HepG2 (cell line): ENCODE results near the gene LOXL3. TPM values are rescaled to one million over a fixed set of nuclear protein-coding genes. Genes with fewer than 3 reads are reported as not detected.

Experiments used
- ATAC-seq: fragments of 200-7000 bp; cut with Tn5 transposase; 3 replicates; pipeline ENCODE4 v1.9.1; 2020; ENCODE audit warnings: mild to moderate bottlenecking, moderate library complexity
- BruUV-seq: library from RNA; stranded (reverse); fragments of 400-500 nt; replicated peaks from 2 replicates; lab custom pipeline; 2021; lab: Mats Ljungman, UMichigan
- CTCF ChIA-PET: fragments of 300-600 bp; formaldehyde crosslinking; extraction: SDS; loops from one replicate; lab custom pipeline; 2021; ENCODE audit warnings: low total read pairs, inconsistent platforms, low intra/inter-chr PET ratio; lab: Yijun Ruan, JAX
- POLR2A ChIA-PET: fragments of 350-600 bp; sonication (Branson Sonifier 250); formaldehyde crosslinking; loops from one replicate; lab custom pipeline; 2020; ENCODE audit warnings: antibody characterized with exemption, inconsistent platforms; lab: Yijun Ruan, JAX
- DNase-seq: peaks from one replicate; pipeline ENCODE4 v3.0.0-alpha.2; 2015; ENCODE audit warnings: low spot score
- FAIRE-seq: peaks from 3 replicates; lab custom pipeline; 2011; peaks lifted over from hg19 to GRCh38; lab: Jason Lieb, UNC
- H2AFZ ChIP-seq: one replicate; pipeline ENCODE4 v1.6.1; 2011; ENCODE audit warnings: low read length, inconsistent platforms
- H3K27ac ChIP-seq: fragments of 300-600 bp; 3 replicates; pipeline ENCODE4 v1.8.0; 2011; ENCODE audit warnings: mixed run types, mild to moderate bottlenecking, mixed read lengths, low read length, inconsistent platforms; ENCODE audit not compliant: insufficient read depth; ENCODE audit errors: extremely low read length
- H3K27me3 ChIP-seq, 2 experiments: fragments of 200-600 bp in 1 of 2; 2 replicates in 1 of 2; 3 replicates in 1 of 2; pipeline versions ENCODE4 v1.6.0 to v1.8.0; 2011; ENCODE audit warnings: low read length in 2 of 2, mild to moderate bottlenecking in 2 of 2, moderate library complexity in 2 of 2, inconsistent platforms in 1 of 2; ENCODE audit not compliant: insufficient read depth in 2 of 2, control insufficient read depth in 1 of 2
- H3K36me3 ChIP-seq, 2 experiments: fragments of 200-600 bp in 1 of 2; replicated peaks in 1 of 2; 2 replicates in 1 of 2; 3 replicates in 1 of 2; pipeline versions ENCODE4 v1.5.1 to v1.8.0; 2011; ENCODE audit warnings: low read length in 2 of 2, inconsistent platforms in 1 of 2; ENCODE audit not compliant: insufficient read depth in 2 of 2, control insufficient read depth in 1 of 2
- H3K4me1 ChIP-seq: 2 replicates; pipeline ENCODE4 v1.5.1; 2012; ENCODE audit warnings: low read length, inconsistent platforms; ENCODE audit not compliant: insufficient read depth
- H3K4me2 ChIP-seq: 2 replicates; pipeline ENCODE4 v1.6.0; 2011; ENCODE audit warnings: low read depth, low read length, inconsistent platforms
- H3K4me3 ChIP-seq, 3 experiments: fragments of 200-600 bp in 1 of 3; sonication (generic), shearing (Covaris generic) in 1 of 3; replicated peaks in 1 of 3; 2 replicates each; pipeline ENCODE4 v1.5.1; 2011 to 2016; ENCODE audit warnings: low read length in 3 of 3, inconsistent platforms in 2 of 3, low read depth in 2 of 3, mild to moderate bottlenecking in 2 of 3, control low read depth in 1 of 3, mixed read lengths in 1 of 3; ENCODE audit not compliant: insufficient read depth in 1 of 3
- H3K79me2 ChIP-seq: one replicate; pipeline ENCODE4 v1.6.1; 2011; ENCODE audit warnings: low read length, inconsistent platforms; ENCODE audit not compliant: insufficient read depth
- H3K9ac ChIP-seq: 2 replicates; pipeline ENCODE4 v1.6.0; 2011; ENCODE audit warnings: mild to moderate bottlenecking, low read depth, low read length, inconsistent platforms; ENCODE audit not compliant: insufficient read depth
- H3K9me3 ChIP-seq: 2 replicates; pipeline ENCODE4 v1.5.1; 2012; ENCODE audit warnings: mild to moderate bottlenecking, low read length
- H4K20me1 ChIP-seq: 2 replicates; pipeline ENCODE4 v1.6.0; 2011; ENCODE audit warnings: inconsistent platforms, mild to moderate bottlenecking, low read length, moderate library complexity; ENCODE audit not compliant: insufficient read depth
- ARID3A ChIP-seq: IDR thresholded peaks from 2 replicates; pipeline ENCODE4 v1.6.1; 2012; ENCODE audit warnings: low read depth, low read length, improper control_type of control experiment
- ATRX ChIP-seq: sonication (generic); formaldehyde crosslinking; IDR thresholded peaks from 2 replicates; pipeline ENCODE4 v1.4.0; 2020; ENCODE audit warnings: missing genetic modification reagents, borderline replicate concordance
- CBX2 ChIP-seq, 2 experiments: fragments of 200-600 bp in 1 of 2; sonication (generic); formaldehyde crosslinking in 1 of 2; IDR thresholded peaks; 2 replicates each; pipeline versions ENCODE4 v1.7.0 to v1.8.1; 2018 to 2022; ENCODE audit warnings: low read depth in 2 of 2, low read length in 1 of 2, mild to moderate bottlenecking in 1 of 2, missing genetic modification reagents in 1 of 2
- KDM5B ChIP-seq: sonication (generic); formaldehyde crosslinking; IDR thresholded peaks from 2 replicates; pipeline ENCODE4 v1.4.0; 2020; ENCODE audit warnings: missing genetic modification reagents, mild to moderate bottlenecking, borderline replicate concordance
- KLF9 ChIP-seq: IDR thresholded peaks from 2 replicates; pipeline ENCODE4 v1.6.1; 2016; ENCODE audit warnings: low read depth
- MTA1 ChIP-seq: sonication (generic); formaldehyde crosslinking; IDR thresholded peaks from 2 replicates; pipeline ENCODE4 v1.4.0; 2020; ENCODE audit warnings: missing genetic modification reagents, mild to moderate bottlenecking, borderline replicate concordance
- NFATC3 ChIP-seq: sonication (generic); formaldehyde crosslinking; IDR thresholded peaks from 2 replicates; pipeline ENCODE4 v1.5.1; 2020; ENCODE audit warnings: mild to moderate bottlenecking, missing genetic modification reagents
- POGZ ChIP-seq: sonication (generic); formaldehyde crosslinking; IDR thresholded peaks from 2 replicates; pipeline ENCODE4 v1.4.0; 2020; ENCODE audit warnings: mild to moderate bottlenecking, missing genetic modification reagents
- RBM39 ChIP-seq: fragments of 200-400 bp; formaldehyde crosslinking; IDR thresholded peaks from one replicate; pipeline ENCODE4 v1.6.1; 2018; ENCODE audit warnings: antibody characterized with exemption, mild to moderate bottlenecking, low read depth, low read length; ENCODE audit not compliant: poor library complexity, severe bottlenecking
- RFXANK ChIP-seq: IDR thresholded peaks from 2 replicates; pipeline ENCODE4 v1.6.1; 2016
- SIX1 ChIP-seq: sonication (generic); formaldehyde crosslinking; IDR thresholded peaks from 2 replicates; pipeline ENCODE4 v1.4.0; 2020; ENCODE audit warnings: missing genetic modification reagents, borderline replicate concordance
- TRIM22 ChIP-seq: fragments of 450-650 bp; IDR thresholded peaks from 2 replicates; pipeline ENCODE4 v1.6.1; 2017
- ZBTB37 ChIP-seq: sonication (generic); formaldehyde crosslinking; IDR thresholded peaks from 2 replicates; pipeline ENCODE4 v1.4.0; 2020; ENCODE audit warnings: mild to moderate bottlenecking, missing genetic modification reagents
- ZBTB44 ChIP-seq: sonication (generic); formaldehyde crosslinking; IDR thresholded peaks from 2 replicates; pipeline ENCODE4 v1.4.0; 2020; ENCODE audit warnings: missing genetic modification reagents
- ZNF17 ChIP-seq: sonication (generic); formaldehyde crosslinking; IDR thresholded peaks from 2 replicates; pipeline ENCODE4 v1.5.0; 2020; ENCODE audit warnings: mild to moderate bottlenecking, missing genetic modification reagents
- ZNF382 ChIP-seq: sonication (generic); formaldehyde crosslinking; IDR thresholded peaks from 2 replicates; pipeline ENCODE4 v1.5.0; 2020; ENCODE audit warnings: missing genetic modification reagents, mild to moderate bottlenecking, borderline replicate concordance
- ZNF383 ChIP-seq: sonication (generic); formaldehyde crosslinking; IDR thresholded peaks from 2 replicates; pipeline ENCODE4 v1.4.0; 2020; ENCODE audit warnings: missing genetic modification reagents, mild to moderate bottlenecking, borderline replicate concordance
- ZNF660 ChIP-seq: sonication (generic); formaldehyde crosslinking; IDR thresholded peaks from 2 replicates; pipeline ENCODE4 v1.5.1; 2020; ENCODE audit warnings: mild to moderate bottlenecking, low read depth, missing genetic modification reagents, borderline replicate concordance
- ZNF747 ChIP-seq: sonication (generic); formaldehyde crosslinking; IDR thresholded peaks from 2 replicates; pipeline ENCODE4 v1.8.1; 2023; ENCODE audit warnings: missing genetic modification reagents, mild to moderate bottlenecking, borderline replicate concordance
- ZNF839 ChIP-seq: sonication (generic); formaldehyde crosslinking; IDR thresholded peaks from 2 replicates; pipeline ENCODE4 v1.4.0; 2020; ENCODE audit warnings: missing genetic modification reagents, mild to moderate bottlenecking, borderline replicate concordance
- WGBS: methylation state at CpG from one replicate; pipeline ENCODE4 v1.1.6; 2017; ENCODE audit warnings: low lambda C conversion rate; 5-methylcytosine and 5-hydroxymethylcytosine counted together
- in situ Hi-C: cut with HindIII; loops from 2 replicates; pipeline ENCODE4 v1.10.0; 2017; ENCODE audit warnings: low pct_unique_long_range_greater_than_20kb; ENCODE audit not compliant: extremely low pct_ligation_motif_present
- intact Hi-C: fragments of 100-400 bp; cut with micrococcal nuclease; formaldehyde crosslinking; loops from one replicate; pipeline ENCODE4 v1.10.0; 2022; ENCODE audit not compliant: unreplicated experiment
- polyA plus RNA-seq, 8 experiments: library from polyadenylated mRNA; depleted of rRNA in 3 of 8; stranded (reverse) in 7 of 8; unstranded in 1 of 8; fragments of >200 nt; fragmentation: Illumina TruSeq in 4 of 8; extraction: Trizol in 4 of 8; gene quantifications; 2 replicates each; pipeline versions ENCODE4 v1.2.1 to v1.2.3, GENCODE V29; 2011 to 2016; ENCODE audit warnings: low read depth in 4 of 8, missing spikeins in 1 of 8, mixed read lengths in 1 of 8; ENCODE audit not compliant: insufficient read depth in 1 of 8
- total RNA-seq, 5 experiments: library from RNA; depleted of rRNA; stranded (reverse); fragments of >200 nt; fragmentation: Illumina TruSeq; extraction: Trizol; gene quantifications; 2 replicates each; pipeline ENCODE4 v1.2.3, GENCODE V29; 2016; ENCODE audit warnings: low read depth in 1 of 5

LOXL3 gene
- total and polyA plus RNA-seq, 2 of the 13 experiments (the other 11 are each of a cell fraction or from before 2014, with no cell fraction given), result 0.55 to 6.5 TPM

GRCh38 chr2:74578408-74578807 is 24.7 kb upstream of the LOXL3 start:
- Histone ChIP-seq H3K79me2 (no peaks in the 10 kb centered on the region), H3K9ac (no peak overlapping the region), H3K36me3 (no peaks in the 10 kb centered on the region), H3K9me3 (no peaks in the 10 kb centered on the region), H3K4me3 (no peak overlapping the region), H3K27ac (no peak overlapping the region), H3K27me3 (peaks cover 0 to 27% of the 10 kb centered on the region in 2 experiments; a peak in 4 of 5 replicates), H3K4me2 (no peak overlapping the region), H2AFZ (no peak overlapping the region)
- CTCF ChIA-PET, result no interaction called here
- FAIRE-seq (no peak), DNase-seq (no peak), ATAC-seq (no peak)
- WGBS, result 37% methylated on average over 3 of the region's 3 CpGs
- BruUV-seq, result no TSS peak
- in situ Hi-C loops, result no loop called here
- POLR2A ChIA-PET, result no interaction called here
- TF ChIP-seq ZNF660 (CRISPR knock-in tag) (no peak), KDM5B (CRISPR knock-in tag) (no peak), ZNF747 (CRISPR knock-in tag) (no peak), MTA1 (CRISPR knock-in tag) (no peak), ZNF839 (CRISPR knock-in tag) (no peak), ATRX (CRISPR knock-in tag) (no peak), NFATC3 (CRISPR knock-in tag) (no peak), ZNF382 (CRISPR knock-in tag) (no peak), POGZ (no peak), ARID3A (no peak), KLF9 (CRISPR knock-in tag) (no peak), SIX1 (CRISPR knock-in tag) (no peak), ZNF383 (CRISPR knock-in tag) (no peak), ZBTB44 (CRISPR knock-in tag) (no peak), CBX2 (IDR thresholded peaks at IDR 0.05; ENCODE audit: low read depth, low read length) (no peak), CBX2 (CRISPR knock-in tag; IDR thresholded peaks at IDR 0.05; ENCODE audit: low read depth) (no peak), ZBTB37 (CRISPR knock-in tag) (no peak), RBM39 (no peak), ZNF17 (CRISPR knock-in tag) (no peak), TRIM22 (no peak), RFXANK (CRISPR knock-in tag) (no peak)
- TF ChIP-seq, all 625 proteins: peak for 0
- H4K20me1 ChIP-seq, result no peaks in the 10 kb centered on the region
- H3K4me1 ChIP-seq, result peaks cover 3% of the 10 kb centered on the region
- intact Hi-C loops, result no loop called here
